BLaER1 treated with 17β-estradiol and CSF1 and Interleukin-3, amounts not matched to agents 10 nM and 100 nM (cell line): ENCODE data around the gene DDX31.
"Not testable (repeated sequence)": the region's sequence is repeated elsewhere in the genome, so short reads cannot be mapped to it uniquely, and the experiment has no call there.

Experiments used
- H3K27ac ChIP-seq, 11 experiments: shearing (Covaris generic); formaldehyde crosslinking; 2 replicates each; pipeline ENCODE4 v1.8.1; 2022
- H3K27me3 ChIP-seq, 11 experiments: shearing (Covaris generic); formaldehyde crosslinking; 2 replicates each; pipeline ENCODE4 v1.8.1; 2022
- H3K36me3 ChIP-seq, 11 experiments: shearing (Covaris generic); formaldehyde crosslinking; 2 replicates each; pipeline ENCODE4 v1.8.1; 2022
- H3K4me1 ChIP-seq, 10 experiments: shearing (Covaris generic); formaldehyde crosslinking; 2 replicates each; pipeline ENCODE4 v1.8.1; 2022
- H3K4me2 ChIP-seq, 11 experiments: shearing (Covaris generic); formaldehyde crosslinking; 2 replicates each; pipeline ENCODE4 v1.8.1; 2022
- H3K4me3 ChIP-seq, 10 experiments: shearing (Covaris generic); formaldehyde crosslinking; 2 replicates each; pipeline ENCODE4 v1.8.1; 2022
- H3K9ac ChIP-seq, 11 experiments: shearing (Covaris generic); formaldehyde crosslinking; 2 replicates each; pipeline ENCODE4 v1.8.1; 2022
- H3K9me3 ChIP-seq, 11 experiments: shearing (Covaris generic); formaldehyde crosslinking; replicated peaks in 1 of 11; 2 replicates each; pipeline ENCODE4 v1.8.1; 2022
- H4K20me1 ChIP-seq, 11 experiments: shearing (Covaris generic); formaldehyde crosslinking; 2 replicates each; pipeline ENCODE4 v1.8.1; 2022
- Cebpa-rat ChIP-seq, 11 experiments: shearing (Covaris generic); IDR thresholded peaks; 2 replicates each; pipeline ENCODE4 v1.8.1; 2022

Gene DDX31

GRCh38 chr9:132577119-132577518 is 92.7 kb downstream of the DDX31 start:
- Histone ChIP-seq H3K9me3 (no peaks in the 10 kb centered on the region), H3K27me3 (peaks cover 69 to 74% (median 71%) of the 10 kb centered on the region in 11 experiments), H3K4me1 (peaks cover 4 to 21% (median 8%) of the 10 kb centered on the region in 10 experiments; a peak in 14 of 20 replicates), H3K9ac (no peak overlapping the region), H3K4me3 (no peak overlapping the region), H3K4me2 (no peak overlapping the region), H3K36me3 (no peaks in the 10 kb centered on the region), H4K20me1 (peaks cover 0 to 66% (median 51%) of the 10 kb centered on the region in 11 experiments; a peak in 17 of 22 replicates), H3K27ac (no peak overlapping the region)
- TF ChIP-seq Cebpa-rat (IDR thresholded peaks at IDR 0.05) = no peak

- Histone ChIP-seq H3K27ac (no peak overlapping the region), H4K20me1 (peaks cover 0 to 53% (median 40%) of the 10 kb centered on the region in 11 experiments; a peak in 17 of 22 replicates), H3K27me3 (peaks cover 56 to 61% (median 58%) of the 10 kb centered on the region in 11 experiments), H3K9me3 (no peaks in the 10 kb centered on the region), H3K9ac (no peak overlapping the region), H3K4me2 (no peak overlapping the region), H3K4me3 (no peak overlapping the region), H3K36me3 (no peaks in the 10 kb centered on the region), H3K4me1 (peaks cover 0 to 17% (median 8%) of the 10 kb centered on the region in 10 experiments; a peak in 11 of 20 replicates)
- TF ChIP-seq Cebpa-rat (IDR thresholded peaks at IDR 0.05) = no peak
Measured at GRCh38 chr9:132575811-132576210, 94.0 kb downstream of the DDX31 start.

GRCh38 chr9:132575005-132575609 is 94.7 kb downstream of the DDX31 start:
- Histone ChIP-seq H3K4me2 (no peak overlapping the region), H3K4me1 (peaks cover 0 to 24% (median 13%) of the 10 kb centered on the region in 10 experiments; a peak in 12 of 20 replicates), H3K36me3 (no peaks in the 10 kb centered on the region), H3K9ac (no peak overlapping the region), H4K20me1 (peaks cover 0 to 46% (median 33%) of the 10 kb centered on the region in 11 experiments; a peak in 17 of 22 replicates), H3K27ac (no peak overlapping the region), H3K9me3 (no peaks in the 10 kb centered on the region), H3K4me3 (no peak overlapping the region), H3K27me3 (peaks cover 49 to 54% (median 51%) of the 10 kb centered on the region in 11 experiments)
- TF ChIP-seq Cebpa-rat (IDR thresholded peaks at IDR 0.05) = no peak

GRCh38 chr9:132572921-132573320 is 96.9 kb downstream of the DDX31 start:
- H3K36me3 ChIP-seq = no peaks in the 10 kb centered on the region
- H3K4me2 ChIP-seq = peak overlapping the region in 2 of 11 experiments; percentile 19 to 31; a peak in 3 of 22 replicates
- H3K9me3 ChIP-seq = no peaks in the 10 kb centered on the region
- H3K27ac ChIP-seq = no peak overlapping the region
- peaks cover 0 to 24% (median 14%) of the 10 kb centered on the region in 11 experiments; a peak in 14 of 22 replicates for H4K20me1 ChIP-seq
- no peak overlapping the region for H3K4me3 ChIP-seq
- H3K4me1 ChIP-seq = peaks cover 0 to 39% (median 19%) of the 10 kb centered on the region in 10 experiments; a peak in 12 of 20 replicates
- H3K9ac ChIP-seq = no peak overlapping the region
- peaks cover 27 to 32% (median 29%) of the 10 kb centered on the region in 11 experiments for H3K27me3 ChIP-seq
- no peak for TF ChIP-seq Cebpa-rat (IDR thresholded peaks at IDR 0.05)

GRCh38 chr9:132571806-132572600 is 97.8 kb downstream of the DDX31 start:
- no peak for TF ChIP-seq Cebpa-rat (IDR thresholded peaks at IDR 0.05)
- H3K4me2 ChIP-seq = peak overlapping the region in 7 of 11 experiments; percentile 3 to 57 (median 34); a peak in 9 of 22 replicates
- peaks cover 0 to 46% (median 26%) of the 10 kb centered on the region in 10 experiments; a peak in 12 of 20 replicates for H3K4me1 ChIP-seq
- no peak overlapping the region for H3K4me3 ChIP-seq
- H3K9ac ChIP-seq = no peak overlapping the region
- peaks cover 18 to 23% (median 20%) of the 10 kb centered on the region in 11 experiments for H3K27me3 ChIP-seq
- no peaks in the 10 kb centered on the region for H3K36me3 ChIP-seq
- no peaks in the 10 kb centered on the region for H3K9me3 ChIP-seq
- no peak overlapping the region for H3K27ac ChIP-seq
- H4K20me1 ChIP-seq = peaks cover 0 to 17% (median 6%) of the 10 kb centered on the region in 11 experiments; a peak in 11 of 22 replicates

- H3K9me3 ChIP-seq, H3K36me3 ChIP-seq, H3K27me3 ChIP-seq, H3K4me3 ChIP-seq, H4K20me1 ChIP-seq, H3K9ac ChIP-seq, H3K27ac ChIP-seq: not testable (repeated sequence)
- peaks cover 0 to 47% (median 26%) of the 10 kb centered on the region in 10 experiments; a peak in 12 of 20 replicates for H3K4me1 ChIP-seq
- H3K4me2 ChIP-seq = peak overlapping the region in 6 of 11 experiments; percentile 6 to 77 (median 66); a peak in 9 of 22 replicates
Measured at GRCh38 chr9:132568787-132569186, 101.0 kb downstream of the DDX31 start.

GRCh38 chr9:132564526-132564925 is 105.3 kb downstream of the DDX31 start:
- Histone ChIP-seq H3K9ac (no peak overlapping the region), H3K27me3 (no peaks in the 10 kb centered on the region), H3K9me3 (peaks cover 0 to 1% (median 0%) of the 10 kb centered on the region in 11 experiments; a peak in 1 of 22 replicates), H3K4me1 (peaks cover 6 to 37% (median 28%) of the 10 kb centered on the region in 10 experiments; a peak in 18 of 20 replicates), H4K20me1 (0 out of 22 replicates have a peak, but pooled peaks cover 0 to 3% (median 0%) of the 10 kb centered on the region in 11 experiments), H3K36me3 (no peaks in the 10 kb centered on the region), H3K4me2 (no peak overlapping the region), H3K27ac (no peak overlapping the region), H3K4me3 (no peak overlapping the region)
- TF ChIP-seq Cebpa-rat (IDR thresholded peaks at IDR 0.05) = no peak

- no peak overlapping the region for H3K4me3 ChIP-seq
- H3K9me3 ChIP-seq = peaks cover 0 to 7% (median 0%) of the 10 kb centered on the region in 11 experiments; a peak in 1 of 22 replicates
- peaks cover 6 to 20% (median 14%) of the 10 kb centered on the region in 10 experiments; a peak in 18 of 20 replicates for H3K4me1 ChIP-seq
- H3K4me2 ChIP-seq = peak overlapping the region; percentile 1 to 61 (median 33); a peak in 18 of 22 replicates
- H3K36me3 ChIP-seq = no peaks in the 10 kb centered on the region
- H3K9ac ChIP-seq = no peak overlapping the region
- H4K20me1 ChIP-seq = 0 out of 22 replicates have a peak, but pooled peaks cover 0 to 3% (median 0%) of the 10 kb centered on the region in 11 experiments
- no peaks in the 10 kb centered on the region for H3K27me3 ChIP-seq
- no peak overlapping the region for H3K27ac ChIP-seq
- TF ChIP-seq Cebpa-rat (IDR thresholded peaks at IDR 0.05) = no peak
Measured at GRCh38 chr9:132562306-132562573, 107.5 kb downstream of the DDX31 start.

GRCh38 chr9:132560616-132561202 is 109.1 kb downstream of the DDX31 start:
- Histone ChIP-seq H4K20me1 (0 out of 22 replicates have a peak, but pooled peaks cover 0 to 5% (median 0%) of the 10 kb centered on the region in 11 experiments), H3K4me2 (no peak overlapping the region), H3K27me3 (no peaks in the 10 kb centered on the region), H3K4me1 (peaks cover 6 to 17% (median 13%) of the 10 kb centered on the region in 10 experiments; a peak in 18 of 20 replicates), H3K27ac (no peak overlapping the region), H3K9ac (no peak overlapping the region), H3K36me3 (no peaks in the 10 kb centered on the region), H3K9me3 (peaks cover 0 to 7% (median 0%) of the 10 kb centered on the region in 11 experiments; a peak in 1 of 22 replicates), H3K4me3 (no peak overlapping the region)
- no peak for TF ChIP-seq Cebpa-rat (IDR thresholded peaks at IDR 0.05)
